Measurements from ENCODE around the gene NCK2. TPM values are rescaled to one million over a fixed set of nuclear protein-coding genes. Genes with fewer than 3 reads are reported as not detected.

The NCK2 gene
- polyA plus RNA-seq, 2 donors, result 55.2 to 72.3 TPM

DNA sequence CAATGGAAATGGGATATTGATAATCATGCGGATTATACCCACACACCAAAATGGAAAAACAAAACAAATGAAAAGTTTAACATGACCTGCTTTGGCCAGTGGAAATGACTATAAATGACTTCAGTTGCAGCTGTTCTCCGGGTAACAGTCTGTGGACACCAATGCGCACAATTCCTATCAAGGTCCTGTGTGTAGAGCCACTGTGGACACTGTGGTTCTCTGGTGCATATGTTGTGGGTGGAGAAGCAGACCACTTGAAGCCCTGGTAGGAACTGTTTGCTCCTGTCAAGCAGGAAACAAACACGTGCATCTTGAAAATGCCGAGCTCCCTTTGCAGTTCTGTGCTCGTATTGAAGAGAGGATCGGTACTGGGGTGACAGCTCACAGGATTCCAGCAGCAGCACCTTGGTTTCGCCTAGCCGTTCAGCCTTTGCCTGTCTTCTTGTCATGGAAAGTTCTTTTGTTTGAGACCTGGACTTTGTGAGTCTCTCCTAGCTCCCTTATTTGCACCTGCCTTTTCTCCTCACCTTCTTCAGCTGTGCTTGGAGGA, 32.9 kb downstream of the NCK2 start:
- Histone ChIP-seq H3K27ac (ENCODE audit: low read depth in 2 of 2, low read length in 1 of 2) (no peak overlapping the region), H3K9me3 (ENCODE audit: control insufficient read depth in 2 of 2, insufficient read depth in 1 of 2, low read depth in 1 of 2, low read length in 1 of 2) (no peaks in the 10 kb centered on the region), H3K27me3 (ENCODE audit: control insufficient read depth in 1 of 2, insufficient read depth in 2 of 2, low read length in 2 of 2) (no peaks in the 10 kb centered on the region), H3K4me1 (ENCODE audit: control insufficient read depth in 2 of 2, insufficient read depth in 2 of 2, low read length in 1 of 2) (peaks cover 6 to 20% of the 10 kb centered on the region in 2 donors), H3K36me3 (ENCODE audit: control insufficient read depth in 2 of 2, insufficient read depth in 2 of 2, low read length in 1 of 2) (peaks cover 0 to 13% of the 10 kb centered on the region in 2 donors), H3K4me3 (ENCODE audit: low read depth in 1 of 2, low read length in 2 of 2) (no peak overlapping the region)
- 77 to 83% methylated on average over 9 of the region's 9 CpGs for WGBS, 2 donors

DNA sequence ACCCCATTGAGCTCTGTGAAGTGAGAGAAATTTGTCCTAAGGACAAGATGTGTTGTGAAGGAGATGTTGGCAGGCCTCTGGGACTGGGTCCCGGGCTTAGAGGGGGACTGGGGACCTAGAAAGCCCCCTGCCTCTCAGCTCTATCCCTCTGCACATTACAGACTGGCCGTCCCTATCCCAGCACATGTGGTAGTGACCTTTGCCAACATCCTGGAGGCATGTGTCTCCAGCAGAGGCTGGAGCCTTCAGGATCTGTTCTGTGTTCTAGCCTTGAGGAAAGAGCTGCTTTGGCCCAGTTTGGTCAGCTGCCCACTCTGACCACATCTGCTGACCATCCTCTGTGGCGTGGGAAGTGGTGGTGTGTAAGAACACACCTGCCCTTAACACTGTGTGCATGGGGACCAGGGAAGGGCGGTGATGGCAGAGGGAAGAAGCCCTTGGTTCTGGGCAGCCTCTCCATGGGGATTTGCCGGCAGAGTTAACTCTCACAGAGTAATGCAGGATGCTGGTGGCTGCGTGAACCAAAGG, 33.4 kb downstream of the NCK2 start:
- H3K4me3 ChIP-seq (ENCODE audit: low read depth in 1 of 2, low read length in 2 of 2), result no peak overlapping the region
- H3K4me1 ChIP-seq (ENCODE audit: control insufficient read depth in 2 of 2, insufficient read depth in 2 of 2, low read length in 1 of 2), result peaks cover 8 to 20% of the 10 kb centered on the region in 2 donors
- no peak overlapping the region for H3K27ac ChIP-seq (ENCODE audit: low read depth in 2 of 2, low read length in 1 of 2)
- no peaks in the 10 kb centered on the region for H3K27me3 ChIP-seq (ENCODE audit: control insufficient read depth in 1 of 2, insufficient read depth in 2 of 2, low read length in 2 of 2)
- no peaks in the 10 kb centered on the region for H3K9me3 ChIP-seq (ENCODE audit: control insufficient read depth in 2 of 2, insufficient read depth in 1 of 2, low read depth in 1 of 2, low read length in 1 of 2)
- H3K36me3 ChIP-seq (ENCODE audit: control insufficient read depth in 2 of 2, insufficient read depth in 2 of 2, low read length in 1 of 2), result peaks cover 0 to 11% of the 10 kb centered on the region in 2 donors
- WGBS, 2 donors, result 84 to 86% methylated on average over 6 of the region's 6 CpGs

DNA sequence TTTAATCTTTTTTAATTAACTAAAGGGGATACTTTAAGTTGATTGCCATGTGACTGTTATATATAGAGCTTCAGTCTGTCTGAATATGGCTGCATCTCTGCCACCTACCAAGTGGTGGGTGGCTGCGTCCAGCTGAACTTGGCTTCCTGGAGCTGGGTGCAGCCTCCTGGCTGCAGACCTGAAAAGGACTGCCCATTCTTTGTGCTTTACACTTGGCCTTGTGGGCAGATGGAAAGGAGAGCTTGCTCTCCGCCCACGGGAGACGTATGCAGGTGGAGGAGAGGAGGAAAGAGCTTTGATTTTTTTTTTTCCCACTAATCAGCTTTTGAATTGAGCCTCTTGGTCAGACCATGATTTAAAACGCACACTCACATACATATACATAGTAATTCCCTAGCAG, 34.7 kb downstream of the NCK2 start:
- WGBS, 2 donors, result 58 to 61% methylated on average over 5 of the region's 5 CpGs
- H3K27me3 ChIP-seq (ENCODE audit: control insufficient read depth in 1 of 2, insufficient read depth in 2 of 2, low read length in 2 of 2), result no peaks in the 10 kb centered on the region
- peaks cover 0 to 17% of the 10 kb centered on the region in 2 donors for H3K36me3 ChIP-seq (ENCODE audit: control insufficient read depth in 2 of 2, insufficient read depth in 2 of 2, low read length in 1 of 2)
- peaks cover 11 to 16% of the 10 kb centered on the region in 2 donors for H3K4me1 ChIP-seq (ENCODE audit: control insufficient read depth in 2 of 2, insufficient read depth in 2 of 2, low read length in 1 of 2)
- no peak overlapping the region for H3K4me3 ChIP-seq (ENCODE audit: low read depth in 1 of 2, low read length in 2 of 2)
- H3K27ac ChIP-seq (ENCODE audit: low read depth in 2 of 2, low read length in 1 of 2), result no peak overlapping the region
- no peaks in the 10 kb centered on the region for H3K9me3 ChIP-seq (ENCODE audit: control insufficient read depth in 2 of 2, insufficient read depth in 1 of 2, low read depth in 1 of 2, low read length in 1 of 2)

DNA sequence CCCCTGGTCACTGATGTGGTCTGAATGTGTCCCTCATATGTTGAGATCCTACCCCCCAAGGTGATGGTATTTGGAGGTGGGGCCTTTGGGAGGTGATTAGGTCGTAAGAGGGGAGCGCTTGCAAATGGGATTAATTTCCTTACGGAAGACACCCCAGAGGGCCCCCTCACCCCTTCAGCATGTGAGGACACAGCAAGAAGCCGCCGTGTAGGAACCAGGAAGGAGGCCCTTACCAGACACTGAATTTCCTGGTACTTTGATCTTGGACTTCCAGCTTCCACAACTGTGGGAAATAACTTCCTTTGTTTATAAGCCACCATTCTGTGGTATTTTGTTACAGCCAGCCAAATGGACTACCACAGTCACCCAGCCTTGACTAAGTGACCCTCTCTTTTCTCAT, 35.9 kb downstream of the NCK2 start:
- no peaks in the 10 kb centered on the region for H3K9me3 ChIP-seq (ENCODE audit: control insufficient read depth in 2 of 2, insufficient read depth in 1 of 2, low read depth in 1 of 2, low read length in 1 of 2)
- H3K27ac ChIP-seq (ENCODE audit: low read depth in 2 of 2, low read length in 1 of 2), result no peak overlapping the region
- peaks cover 11 to 16% of the 10 kb centered on the region in 2 donors for H3K4me1 ChIP-seq (ENCODE audit: control insufficient read depth in 2 of 2, insufficient read depth in 2 of 2, low read length in 1 of 2)
- no peaks in the 10 kb centered on the region for H3K27me3 ChIP-seq (ENCODE audit: control insufficient read depth in 1 of 2, insufficient read depth in 2 of 2, low read length in 2 of 2)
- peaks cover 0 to 17% of the 10 kb centered on the region in 2 donors for H3K36me3 ChIP-seq (ENCODE audit: control insufficient read depth in 2 of 2, insufficient read depth in 2 of 2, low read length in 1 of 2)
- 76 to 77% methylated on average over 5 of the region's 5 CpGs for WGBS, 2 donors
- H3K4me3 ChIP-seq (ENCODE audit: low read depth in 1 of 2, low read length in 2 of 2), result no peak overlapping the region

DNA sequence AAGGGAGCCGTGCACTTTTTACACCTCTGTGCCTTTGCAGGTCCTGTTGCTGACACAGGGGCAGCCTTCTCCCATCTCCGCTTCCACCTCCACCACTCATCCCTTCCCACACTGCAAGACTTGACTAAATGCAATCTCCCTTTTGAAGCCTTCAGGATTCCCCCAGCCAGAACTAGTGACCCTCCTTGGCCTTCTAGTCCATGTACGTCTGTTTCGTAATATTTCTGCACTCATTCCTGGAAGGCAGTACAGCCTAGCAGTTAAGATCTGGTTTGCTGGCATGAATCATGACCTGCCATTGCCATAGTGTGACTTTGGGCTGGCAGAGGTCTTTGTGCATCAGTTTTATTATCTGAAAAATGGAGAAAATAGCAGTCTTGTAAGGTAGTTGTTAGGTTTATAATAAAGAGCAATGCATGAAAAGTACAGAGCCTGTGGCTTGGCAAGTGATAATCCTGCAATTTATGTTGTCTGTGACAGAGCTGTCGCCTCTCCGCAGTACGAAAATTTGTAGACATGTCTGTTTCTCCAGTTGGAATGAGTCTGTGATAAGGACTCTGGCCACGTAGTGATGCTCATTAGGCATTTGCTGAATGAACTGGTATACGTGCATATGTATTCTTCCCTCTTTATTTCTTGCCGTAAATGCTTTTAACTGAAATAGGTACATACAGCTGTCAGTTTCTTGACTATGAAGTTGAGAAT, 36.7 kb downstream of the NCK2 start:
- WGBS, 2 donors, result 85 to 88% methylated on average over 10 of the region's 10 CpGs
- Histone ChIP-seq H3K4me1 (ENCODE audit: control insufficient read depth in 2 of 2, insufficient read depth in 2 of 2, low read length in 1 of 2) (peaks cover 11 to 17% of the 10 kb centered on the region in 2 donors), H3K36me3 (ENCODE audit: control insufficient read depth in 2 of 2, insufficient read depth in 2 of 2, low read length in 1 of 2) (peaks cover 0 to 19% of the 10 kb centered on the region in 2 donors), H3K27ac (ENCODE audit: low read depth in 2 of 2, low read length in 1 of 2) (no peak overlapping the region), H3K27me3 (ENCODE audit: control insufficient read depth in 1 of 2, insufficient read depth in 2 of 2, low read length in 2 of 2) (no peaks in the 10 kb centered on the region), H3K9me3 (ENCODE audit: control insufficient read depth in 2 of 2, insufficient read depth in 1 of 2, low read depth in 1 of 2, low read length in 1 of 2) (no peaks in the 10 kb centered on the region), H3K4me3 (ENCODE audit: low read depth in 1 of 2, low read length in 2 of 2) (no peak overlapping the region)

DNA sequence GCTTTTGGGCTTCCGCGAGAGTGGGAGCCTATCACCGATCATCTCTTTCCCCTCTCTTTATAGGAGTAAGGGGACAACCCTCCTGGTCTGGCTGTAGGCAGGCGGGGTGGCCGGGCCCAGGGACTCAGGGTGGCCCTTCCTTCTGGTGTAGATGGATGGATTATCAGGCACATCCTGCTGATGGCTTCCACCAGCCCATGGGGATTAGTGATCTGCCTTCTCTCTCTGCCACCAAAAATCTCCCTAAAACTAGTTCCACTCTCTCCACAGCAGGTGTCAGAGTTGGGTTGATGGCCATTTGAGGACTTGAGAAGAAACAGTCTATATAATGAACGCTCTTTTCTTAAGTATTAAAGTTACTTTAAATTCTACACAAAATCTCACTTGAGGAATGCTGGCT, 37.4 kb downstream of the NCK2 start:
- Histone ChIP-seq H3K4me3 (ENCODE audit: low read depth in 1 of 2, low read length in 2 of 2) (no peak overlapping the region), H3K36me3 (ENCODE audit: control insufficient read depth in 2 of 2, insufficient read depth in 2 of 2, low read length in 1 of 2) (peaks cover 0 to 16% of the 10 kb centered on the region in 2 donors), H3K27me3 (ENCODE audit: control insufficient read depth in 1 of 2, insufficient read depth in 2 of 2, low read length in 2 of 2) (no peaks in the 10 kb centered on the region), H3K27ac (ENCODE audit: low read depth in 2 of 2, low read length in 1 of 2) (no peak overlapping the region), H3K9me3 (ENCODE audit: control insufficient read depth in 2 of 2, insufficient read depth in 1 of 2, low read depth in 1 of 2, low read length in 1 of 2) (no peaks in the 10 kb centered on the region), H3K4me1 (ENCODE audit: control insufficient read depth in 2 of 2, insufficient read depth in 2 of 2, low read length in 1 of 2) (peaks cover 11 to 22% of the 10 kb centered on the region in 2 donors)
- WGBS, 2 donors, result 89 to 94% methylated on average over 6 of the region's 6 CpGs

DNA sequence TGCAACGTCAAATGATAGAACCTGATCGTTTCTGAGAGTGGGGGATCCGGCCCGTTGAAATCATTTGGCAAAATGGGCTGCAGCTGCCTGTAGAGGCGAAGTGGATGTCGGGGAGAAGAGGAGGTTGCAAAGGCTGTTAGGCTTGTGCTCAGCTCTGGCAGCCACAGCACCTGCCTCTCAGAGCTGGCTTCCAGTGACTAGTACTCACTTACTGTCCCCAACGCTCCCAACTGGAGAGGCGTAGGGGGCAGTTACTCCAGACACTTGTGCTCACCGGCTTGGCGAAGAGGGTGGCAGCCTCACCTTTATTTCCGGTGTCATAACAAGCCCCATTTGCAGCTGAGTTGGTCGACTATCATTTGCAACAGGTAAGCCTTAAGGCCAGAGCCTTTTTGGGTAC, 37.9 kb downstream of the NCK2 start:
- 81 to 86% methylated on average over 12 of the region's 12 CpGs for WGBS, 2 donors
- Histone ChIP-seq H3K36me3 (ENCODE audit: control insufficient read depth in 2 of 2, insufficient read depth in 2 of 2, low read length in 1 of 2) (peaks cover 0 to 13% of the 10 kb centered on the region in 2 donors), H3K9me3 (ENCODE audit: control insufficient read depth in 2 of 2, insufficient read depth in 1 of 2, low read depth in 1 of 2, low read length in 1 of 2) (no peaks in the 10 kb centered on the region), H3K27ac (ENCODE audit: low read depth in 2 of 2, low read length in 1 of 2) (no peak overlapping the region), H3K4me1 (ENCODE audit: control insufficient read depth in 2 of 2, insufficient read depth in 2 of 2, low read length in 1 of 2) (peaks cover 11 to 21% of the 10 kb centered on the region in 2 donors), H3K4me3 (ENCODE audit: low read depth in 1 of 2, low read length in 2 of 2) (no peak overlapping the region), H3K27me3 (ENCODE audit: control insufficient read depth in 1 of 2, insufficient read depth in 2 of 2, low read length in 2 of 2) (no peaks in the 10 kb centered on the region)

DNA sequence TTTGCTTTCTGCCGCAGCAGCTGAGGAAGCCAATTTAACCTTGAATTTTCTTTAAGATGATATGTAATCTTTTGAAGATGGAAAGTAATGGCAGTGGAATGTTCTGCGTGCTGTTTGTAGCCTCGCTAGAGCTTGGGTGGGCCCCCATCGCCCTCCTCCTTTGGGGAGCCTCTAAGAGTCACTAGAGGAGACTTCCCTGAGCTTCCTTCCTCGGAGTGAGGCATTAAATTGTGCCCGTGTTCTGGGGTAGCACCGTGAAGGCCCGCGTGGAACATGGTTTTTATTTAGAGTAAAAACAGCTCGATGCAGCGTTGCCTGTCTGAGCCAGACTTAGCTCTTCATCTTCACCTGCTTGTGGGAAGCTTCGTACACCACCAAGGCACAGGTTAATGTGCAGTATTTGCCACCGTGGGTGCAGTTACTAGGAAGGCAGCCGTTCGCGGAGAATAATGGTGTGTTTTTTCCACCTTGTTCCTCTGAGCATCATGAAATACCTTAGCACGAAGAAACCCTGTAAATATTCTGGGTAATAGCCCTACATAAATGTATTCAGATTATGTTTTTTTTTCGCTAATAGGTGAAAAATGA, 38.5 kb downstream of the NCK2 start:
- Histone ChIP-seq H3K27me3 (ENCODE audit: control insufficient read depth in 1 of 2, insufficient read depth in 2 of 2, low read length in 2 of 2) (no peaks in the 10 kb centered on the region), H3K4me3 (ENCODE audit: low read depth in 1 of 2, low read length in 2 of 2) (no peak overlapping the region), H3K4me1 (ENCODE audit: control insufficient read depth in 2 of 2, insufficient read depth in 2 of 2, low read length in 1 of 2) (peaks cover 8 to 18% of the 10 kb centered on the region in 2 donors), H3K27ac (ENCODE audit: low read depth in 2 of 2, low read length in 1 of 2) (no peak overlapping the region), H3K9me3 (ENCODE audit: control insufficient read depth in 2 of 2, insufficient read depth in 1 of 2, low read depth in 1 of 2, low read length in 1 of 2) (no peaks in the 10 kb centered on the region), H3K36me3 (ENCODE audit: control insufficient read depth in 2 of 2, insufficient read depth in 2 of 2, low read length in 1 of 2) (peaks cover 0 to 10% of the 10 kb centered on the region in 2 donors)
- WGBS, 2 donors, result 87 to 89% methylated on average over 18 of the region's 18 CpGs

DNA sequence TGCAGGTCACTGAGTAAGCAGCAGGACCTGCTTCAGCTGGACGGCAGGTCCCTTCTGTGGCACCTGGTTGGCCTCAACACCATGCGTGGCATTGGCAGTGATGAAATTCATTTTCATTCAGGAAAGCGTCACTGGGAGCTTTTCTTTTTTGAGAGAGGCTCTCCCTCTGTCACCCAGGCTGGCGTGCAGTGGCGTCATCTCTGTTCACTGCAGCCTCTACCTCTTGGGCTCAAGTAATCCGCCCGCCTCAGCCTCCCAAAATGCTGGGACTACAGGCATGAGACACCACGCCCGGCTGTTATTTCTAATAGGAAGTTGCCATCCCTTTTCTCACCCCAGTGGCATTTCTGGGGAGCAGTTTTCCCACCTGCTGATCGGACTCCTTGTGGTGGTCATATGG, 39.3 kb downstream of the NCK2 start:
- Histone ChIP-seq H3K36me3 (ENCODE audit: control insufficient read depth in 2 of 2, insufficient read depth in 2 of 2, low read length in 1 of 2) (peaks cover 0 to 9% of the 10 kb centered on the region in 2 donors), H3K9me3 (ENCODE audit: control insufficient read depth in 2 of 2, insufficient read depth in 1 of 2, low read depth in 1 of 2, low read length in 1 of 2) (no peaks in the 10 kb centered on the region), H3K4me3 (ENCODE audit: low read depth in 1 of 2, low read length in 2 of 2) (no peak overlapping the region), H3K27me3 (ENCODE audit: control insufficient read depth in 1 of 2, insufficient read depth in 2 of 2, low read length in 2 of 2) (no peaks in the 10 kb centered on the region), H3K27ac (ENCODE audit: low read depth in 2 of 2, low read length in 1 of 2) (no peak overlapping the region), H3K4me1 (ENCODE audit: control insufficient read depth in 2 of 2, insufficient read depth in 2 of 2, low read length in 1 of 2) (peaks cover 6 to 20% of the 10 kb centered on the region in 2 donors)
- 87 to 91% methylated on average over 10 of the region's 10 CpGs for WGBS, 2 donors

Measured in esophagus (tissue), 2 donors.